Raji (cell line): ENCODE results near the gene AGPAT3.

Source experiments
- POLR2A ChIP-seq: IDR thresholded peaks from 2 replicates; pipeline ENCODE4 v1.6.1; 2011; ENCODE audit warnings: low read depth, low read length, control low read depth; ENCODE audit not compliant: insufficient read depth

AGPAT3 gene, protein sequence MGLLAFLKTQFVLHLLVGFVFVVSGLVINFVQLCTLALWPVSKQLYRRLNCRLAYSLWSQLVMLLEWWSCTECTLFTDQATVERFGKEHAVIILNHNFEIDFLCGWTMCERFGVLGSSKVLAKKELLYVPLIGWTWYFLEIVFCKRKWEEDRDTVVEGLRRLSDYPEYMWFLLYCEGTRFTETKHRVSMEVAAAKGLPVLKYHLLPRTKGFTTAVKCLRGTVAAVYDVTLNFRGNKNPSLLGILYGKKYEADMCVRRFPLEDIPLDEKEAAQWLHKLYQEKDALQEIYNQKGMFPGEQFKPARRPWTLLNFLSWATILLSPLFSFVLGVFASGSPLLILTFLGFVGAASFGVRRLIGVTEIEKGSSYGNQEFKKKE

DNA sequence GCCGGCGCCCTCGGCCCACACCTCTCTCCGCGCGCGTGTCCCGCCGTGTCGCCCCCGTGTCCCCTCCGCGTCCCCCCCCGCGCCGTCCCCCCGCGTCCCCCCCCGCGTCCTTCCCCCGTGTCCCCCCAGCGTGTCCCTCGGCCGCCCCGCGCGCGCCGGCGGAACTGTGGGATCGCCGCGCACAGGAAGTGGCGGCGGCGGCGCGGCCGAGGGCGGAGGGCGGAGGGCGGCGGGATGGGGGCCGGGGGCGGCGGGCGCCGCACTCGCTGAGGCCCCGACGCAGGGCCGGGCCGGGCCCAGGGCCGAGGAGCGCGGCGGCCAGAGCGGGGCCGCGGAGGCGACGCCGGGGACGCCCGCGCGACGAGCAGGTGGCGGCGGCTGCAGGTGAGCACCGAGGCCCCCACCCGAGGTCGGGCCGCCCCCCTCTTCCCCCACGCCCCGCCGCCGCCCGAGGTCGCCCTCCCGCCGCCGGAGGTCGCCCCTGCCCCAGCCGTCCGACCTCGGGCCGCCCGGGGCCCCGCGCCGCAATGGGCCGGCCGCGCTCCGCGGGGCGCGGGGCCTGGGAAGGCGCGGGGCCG lies at the start of gene AGPAT3:
Gene AGPAT3, plus strand, starts transcription at position 262 of the 578 bp plus-strand sequence. CDS start 94,459 bp downstream, outside the sequence.
- peak; percentile 28; the same call in 1 of the 2 replicates for TF ChIP-seq POLR2A

DNA sequence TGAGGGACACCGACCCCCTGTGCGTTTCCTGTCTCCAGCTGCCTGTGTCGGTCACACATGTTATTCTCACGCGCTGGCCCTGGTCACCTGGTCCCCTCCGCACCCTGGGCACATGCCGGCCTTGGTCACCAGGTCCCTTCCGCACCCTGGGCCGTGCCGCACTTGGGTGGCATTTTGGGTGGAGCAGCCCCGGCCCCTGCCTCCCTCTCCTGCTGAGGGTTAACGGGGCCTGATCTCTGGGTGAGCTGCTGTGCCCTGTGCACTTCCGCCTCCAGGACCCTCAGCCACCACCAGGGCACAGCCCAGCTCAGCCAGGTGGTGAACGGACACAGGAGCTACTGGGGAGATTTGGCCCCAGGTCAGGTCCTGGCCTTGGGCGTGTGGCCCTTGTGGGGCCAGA lies 49.0 kb upstream of the AGPAT3 start:
- TF ChIP-seq POLR2A = no peak

DNA sequence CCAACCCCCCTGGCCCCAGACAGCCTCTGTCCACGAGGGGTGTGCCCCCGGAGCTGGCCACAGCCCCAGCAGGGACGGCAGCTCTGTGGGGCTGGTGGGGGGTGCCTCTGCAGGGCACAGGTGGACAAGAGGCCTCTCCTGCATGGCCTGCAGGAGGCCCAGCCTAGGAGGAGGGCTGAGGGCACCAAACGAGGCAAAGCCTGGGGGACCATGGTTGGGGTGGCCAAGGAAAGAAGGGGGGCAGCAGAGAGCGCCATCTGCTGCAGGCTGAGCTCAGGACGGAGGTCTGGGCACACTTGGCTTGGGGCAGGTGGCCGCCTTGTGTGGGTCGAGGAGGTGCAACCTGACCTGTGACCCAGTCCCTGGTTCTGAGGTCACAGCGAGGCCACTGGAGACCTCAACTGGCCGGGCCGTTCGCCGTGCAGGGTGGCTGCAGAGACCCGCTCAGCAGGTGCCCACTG lies 48.4 kb upstream of the AGPAT3 start:
- no peak for TF ChIP-seq POLR2A

DNA sequence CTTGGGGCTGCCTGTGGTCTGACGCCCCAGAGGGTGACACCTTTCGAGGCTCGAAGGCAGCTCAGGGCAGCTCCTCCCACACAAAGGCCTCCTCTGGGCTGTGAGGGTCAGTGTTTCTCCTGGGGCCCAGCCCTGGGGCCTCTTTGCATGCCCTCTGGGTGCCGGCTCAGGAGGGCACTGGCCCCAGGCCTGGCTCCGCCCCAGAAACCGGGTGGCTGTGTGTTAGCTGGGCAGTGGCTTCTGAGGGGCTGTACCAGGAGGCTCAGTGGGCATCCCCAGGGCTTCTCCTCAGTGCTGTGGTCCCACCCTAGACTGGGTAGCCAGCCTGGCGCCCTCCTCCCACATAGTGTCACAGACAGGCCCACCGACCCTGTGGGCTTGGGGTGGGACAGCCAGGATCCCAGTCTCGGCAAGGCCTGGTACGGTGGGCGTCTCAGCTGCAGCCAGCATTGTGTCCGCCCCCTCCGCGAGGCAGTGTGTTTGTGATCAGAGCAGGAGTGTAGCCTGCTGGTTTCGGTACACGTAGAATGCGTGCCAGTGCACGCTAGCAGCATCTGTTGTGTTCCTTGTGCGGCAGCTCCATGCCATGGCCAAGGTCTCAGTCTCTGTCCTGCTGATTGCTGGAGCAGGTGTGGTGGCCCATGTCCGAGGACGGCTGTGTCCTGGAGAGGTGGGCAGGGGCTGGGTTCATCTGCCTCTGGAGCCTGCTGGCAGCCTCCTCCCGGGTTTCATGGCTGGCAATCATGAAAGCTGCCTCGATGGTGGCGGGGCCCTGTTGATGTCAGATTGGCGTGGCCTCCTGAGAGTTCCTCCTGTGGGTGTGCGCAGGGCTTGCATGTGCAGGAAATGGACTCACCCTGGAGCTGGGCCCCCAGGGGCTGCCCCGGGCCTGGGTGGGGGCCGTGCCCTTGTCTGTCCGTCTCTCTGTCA lies 47.6 kb upstream of the AGPAT3 start:
- no peak for TF ChIP-seq POLR2A

DNA sequence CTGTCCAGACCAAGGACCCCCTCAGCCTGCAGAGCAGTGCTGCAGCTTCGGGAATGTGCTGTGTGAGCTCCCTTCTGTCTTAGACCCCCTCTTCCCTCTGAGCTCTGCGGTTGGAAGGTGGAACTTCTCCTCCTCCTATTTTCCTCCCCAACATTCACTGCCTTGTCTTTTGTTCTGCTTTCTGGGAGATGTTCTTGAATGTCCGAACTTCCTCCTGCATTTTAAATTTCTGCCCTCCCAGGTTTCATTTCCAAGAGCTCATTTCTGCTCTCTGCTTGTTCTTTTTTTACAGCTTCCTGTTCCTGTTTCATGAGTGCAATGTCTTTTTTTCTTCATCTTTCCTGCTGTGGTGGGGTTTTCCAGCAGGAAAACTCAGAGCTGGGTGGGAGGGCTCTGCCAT lies 46.3 kb upstream of the AGPAT3 start:
- no peak for TF ChIP-seq POLR2A

DNA sequence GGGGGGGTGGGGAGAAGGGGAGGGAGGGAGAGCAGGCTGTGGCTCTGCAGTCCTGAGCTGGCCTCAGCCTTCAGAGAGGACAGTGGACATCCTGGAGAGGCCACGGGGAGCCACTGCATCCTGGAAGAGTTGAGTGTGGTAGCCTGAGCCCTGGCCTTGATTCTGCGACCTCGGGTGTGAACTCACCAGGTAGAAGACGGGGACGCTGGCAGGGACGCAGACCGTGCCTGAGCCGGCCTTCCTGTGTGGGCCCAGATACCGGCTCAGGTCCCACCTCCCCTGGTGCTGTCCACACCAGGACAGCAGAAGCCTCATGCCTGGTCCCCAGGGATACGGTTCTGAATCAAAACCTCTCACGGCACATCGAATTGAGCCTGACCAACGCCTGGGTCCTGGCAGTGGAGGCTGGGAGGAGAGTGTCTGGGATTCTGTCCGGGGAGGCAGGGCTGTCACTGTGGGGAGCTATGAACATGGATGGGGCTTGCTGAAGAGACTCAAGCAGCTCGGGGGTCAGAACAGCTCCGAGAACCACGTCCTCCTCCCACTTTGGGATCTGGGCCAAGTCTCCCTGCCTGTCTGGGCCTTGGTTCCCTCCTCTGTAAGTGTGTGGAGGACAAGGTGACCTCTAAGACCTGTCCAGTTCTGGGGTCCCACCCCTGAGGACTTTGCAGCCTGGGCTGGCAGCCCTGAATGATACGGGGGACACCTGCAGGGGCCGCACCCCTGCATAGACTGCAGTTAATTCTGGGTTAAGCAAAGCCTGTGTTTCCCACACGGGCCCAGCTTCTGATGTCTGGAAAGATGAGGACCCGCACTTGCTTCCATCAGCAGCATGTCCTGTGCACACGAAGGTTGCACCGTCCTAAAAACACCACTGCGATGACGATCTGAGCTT lies 45.3 kb upstream of the AGPAT3 start:
- no peak for TF ChIP-seq POLR2A

DNA sequence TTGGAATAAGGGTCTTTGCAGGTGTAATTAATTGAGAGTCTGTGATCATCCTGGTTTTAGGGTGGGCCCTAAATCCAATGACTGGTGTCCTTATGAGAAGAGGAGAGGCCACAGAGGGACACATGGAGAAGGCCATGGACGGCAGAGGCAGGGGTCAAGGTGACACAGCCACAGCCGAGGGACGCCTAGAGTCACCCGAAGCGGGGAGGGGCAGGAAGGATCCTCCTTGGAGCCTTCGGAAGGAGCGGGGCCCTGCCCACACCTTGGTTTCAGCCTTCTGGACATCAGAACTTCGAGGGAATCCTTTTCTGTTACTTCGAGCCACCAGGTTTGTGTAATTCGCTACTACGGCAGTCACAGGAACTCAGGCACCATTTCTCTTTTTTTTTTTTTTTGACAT lies 44.6 kb upstream of the AGPAT3 start:
- TF ChIP-seq POLR2A = no peak

DNA sequence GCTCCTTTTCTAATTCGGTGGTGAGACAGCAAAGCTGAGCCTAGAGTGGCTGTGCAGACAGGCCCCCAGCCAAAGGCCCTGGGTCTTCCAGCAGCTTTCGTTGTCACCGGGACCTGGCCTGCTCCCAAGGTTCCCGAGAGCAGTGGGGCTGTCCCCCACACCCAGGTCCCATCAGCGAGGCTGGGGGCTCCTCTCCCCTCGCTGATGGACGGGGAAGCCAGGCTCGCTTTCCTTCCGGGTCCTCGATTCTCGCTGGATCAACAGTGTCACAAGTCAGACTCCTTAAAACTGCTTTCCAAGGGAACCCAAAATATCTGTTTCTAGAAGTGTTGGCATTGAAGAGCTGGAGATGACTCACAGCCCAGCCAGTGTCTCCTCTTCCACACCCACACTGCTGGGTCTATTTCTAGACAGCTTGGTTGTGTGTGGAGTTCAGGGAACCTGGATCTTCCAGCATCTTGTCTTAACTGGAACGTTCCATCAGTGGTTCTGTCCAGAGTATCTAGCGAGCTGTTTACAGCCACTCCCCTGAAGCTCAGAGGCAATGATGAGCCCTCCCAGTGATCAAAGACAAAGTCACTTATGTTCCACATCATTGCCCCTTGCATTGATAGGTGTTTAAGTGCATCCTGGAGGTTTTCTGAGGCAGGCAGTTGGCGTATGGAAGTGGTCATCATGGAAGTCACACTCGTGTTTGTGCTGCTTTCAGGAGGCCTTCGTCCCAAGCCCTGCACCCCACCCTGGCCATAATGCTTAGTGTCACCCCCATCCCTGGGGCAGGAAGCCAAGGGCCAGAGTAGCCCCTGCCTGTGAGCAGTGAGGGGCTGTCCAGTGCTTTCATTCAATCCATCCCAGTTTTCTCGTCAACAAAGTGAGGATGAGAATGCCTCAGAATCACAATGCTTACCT lies 40.4 kb upstream of the AGPAT3 start:
- TF ChIP-seq POLR2A = no peak

DNA sequence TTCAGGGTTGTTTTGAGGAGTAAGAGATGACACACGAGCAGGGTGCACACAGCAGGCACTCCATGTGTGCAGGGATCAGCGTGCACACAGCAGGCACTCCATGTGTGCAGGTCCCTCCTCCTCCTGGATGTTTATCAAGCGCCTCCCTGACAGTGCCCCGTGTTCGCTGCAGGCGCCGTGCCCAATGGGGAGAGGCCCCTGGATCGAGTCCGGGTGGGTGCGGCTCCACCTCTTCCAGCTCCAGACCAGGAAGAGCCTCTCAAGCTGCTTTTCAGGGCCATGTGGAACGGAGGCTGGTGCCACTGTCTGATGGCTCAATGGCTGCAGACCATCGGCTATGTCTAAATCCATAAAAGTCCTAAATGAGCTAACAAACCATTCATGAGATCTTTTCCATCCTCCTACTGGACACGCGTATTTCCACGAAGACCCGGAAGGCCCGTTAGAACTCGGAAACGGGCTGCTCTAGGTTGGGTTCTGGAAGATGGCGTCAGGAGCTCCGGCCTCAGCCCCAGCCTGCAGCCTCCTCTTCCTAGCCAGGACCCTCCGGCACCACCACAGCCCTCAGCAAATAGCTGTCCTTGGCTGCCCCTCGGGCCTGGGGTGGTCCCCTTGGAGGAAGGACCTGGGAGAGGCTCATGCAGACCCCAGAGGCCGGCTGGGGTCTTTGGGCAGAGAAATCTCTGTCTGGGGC lies 39.6 kb upstream of the AGPAT3 start:
- no peak for TF ChIP-seq POLR2A

DNA sequence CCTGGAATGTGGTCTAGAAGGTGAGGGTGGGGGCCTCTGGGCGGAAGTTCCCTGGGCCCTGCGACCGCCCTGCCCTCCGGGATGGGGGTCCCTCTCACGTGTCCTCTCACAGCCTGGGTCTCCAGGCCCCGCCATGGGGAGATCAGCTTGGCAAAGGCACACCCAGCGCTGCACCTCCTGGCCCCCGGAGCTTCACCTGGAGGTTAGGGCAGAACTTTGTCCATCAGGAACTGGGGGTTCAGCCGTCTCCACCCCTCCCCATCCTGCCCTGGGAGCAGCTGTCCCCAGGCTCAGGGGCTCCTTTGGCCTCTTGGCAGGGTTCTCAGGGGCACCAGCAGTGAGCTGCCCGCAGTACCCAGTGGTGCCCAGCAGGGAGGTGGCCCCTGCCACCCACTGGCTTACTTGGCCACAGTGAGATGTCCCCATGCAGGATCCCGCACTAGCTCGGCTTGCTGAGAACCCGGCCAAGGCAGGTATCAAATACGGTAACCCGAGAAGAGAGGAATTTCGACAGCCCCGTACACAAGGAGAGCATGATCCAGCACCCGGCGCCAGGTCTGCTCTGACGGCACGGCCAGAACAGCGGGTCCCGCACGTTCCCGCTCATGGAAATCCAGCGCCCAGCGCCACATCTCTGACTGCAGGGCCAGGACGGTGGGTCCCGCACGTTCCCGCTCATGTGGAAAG lies 38.9 kb upstream of the AGPAT3 start:
- no peak for TF ChIP-seq POLR2A

DNA sequence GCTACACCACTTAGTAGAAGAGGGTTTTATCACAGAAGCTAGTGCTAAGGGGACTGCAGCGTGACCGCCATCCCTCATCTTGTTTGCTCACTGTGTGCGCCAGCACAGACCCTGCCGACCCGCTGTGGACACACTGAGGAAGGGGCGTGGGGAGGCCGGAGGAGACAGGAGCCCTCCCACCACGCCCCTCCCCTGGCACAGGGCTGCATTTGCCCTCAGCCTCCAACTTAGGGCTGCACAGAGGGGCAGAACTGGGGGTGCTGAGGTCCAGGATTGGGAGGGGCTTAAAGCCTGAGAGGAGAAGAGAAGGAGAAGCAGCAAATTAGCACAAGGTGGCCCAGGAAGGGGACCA lies 38.4 kb upstream of the AGPAT3 start:
- TF ChIP-seq POLR2A = no peak

DNA sequence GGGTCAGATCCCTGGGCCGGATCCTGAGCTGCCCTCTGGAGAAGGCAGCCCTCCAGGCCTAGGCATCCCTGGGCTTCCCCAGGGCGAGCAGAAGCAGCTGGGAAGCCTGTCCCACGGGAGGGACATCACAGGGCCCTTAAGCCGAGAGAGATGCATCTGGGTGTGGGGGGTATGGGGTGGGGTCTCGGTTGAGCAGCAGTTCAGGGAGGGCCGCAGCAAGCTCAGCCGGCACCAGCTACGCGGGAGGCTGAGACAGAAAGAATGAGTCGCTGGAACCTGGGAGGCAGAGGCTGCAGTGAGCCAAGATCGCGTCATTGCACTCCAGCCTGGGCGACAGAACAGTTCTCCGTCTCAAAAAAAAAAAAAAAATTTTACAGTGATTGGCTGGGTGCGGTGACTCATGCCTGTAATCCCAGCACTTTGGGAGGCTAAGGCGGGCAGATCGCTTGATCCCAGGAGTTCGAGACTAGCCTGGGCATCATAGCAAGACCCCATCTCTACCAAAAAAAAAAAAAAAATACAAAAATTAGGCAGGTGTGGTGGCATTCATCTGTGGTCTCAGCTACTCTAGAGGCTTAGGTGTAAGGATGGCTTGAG lies 37.9 kb upstream of the AGPAT3 start:
- no peak for TF ChIP-seq POLR2A
